ENCODE data around the gene RPL14.

The RPL14 gene

GRCh38 chr3:40468018-40468417, 10.9 kb downstream of the RPL14 start:
- peaks cover 4% of the 10 kb centered on the region for H3K4me1 ChIP-seq (ENCODE audit: insufficient read depth, low read length)
- no peak overlapping the region for H2AFZ ChIP-seq (ENCODE audit: low read depth, low read length)
- no peaks in the 10 kb centered on the region for H3K9me3 ChIP-seq (ENCODE audit: low read length)
- no peak overlapping the region for H3K4me3 ChIP-seq (ENCODE audit: low read length)
- no peaks in the 10 kb centered on the region for H3K27me3 ChIP-seq (ENCODE audit: insufficient read depth, low read length)
- peaks cover 20% of the 10 kb centered on the region for H3K36me3 ChIP-seq (ENCODE audit: insufficient read depth, low read length)

GRCh38 chr3:40470701-40471100, 13.6 kb downstream of the RPL14 start:
- Histone ChIP-seq H3K4me3 (ENCODE audit: low read length) (no peak overlapping the region), H2AFZ (ENCODE audit: low read depth, low read length) (no peak overlapping the region), H3K36me3 (ENCODE audit: insufficient read depth, low read length) (peaks cover 3% of the 10 kb centered on the region), H3K4me1 (ENCODE audit: insufficient read depth, low read length) (no peaks in the 10 kb centered on the region), H3K27me3 (ENCODE audit: insufficient read depth, low read length) (no peaks in the 10 kb centered on the region), H3K9me3 (ENCODE audit: low read length) (no peaks in the 10 kb centered on the region)

- peak within 1 kb of the TSS; percentile 38 for H3K4me3 ChIP-seq (ENCODE audit: low read length)
- no peaks in the 10 kb centered on the region for H3K9me3 ChIP-seq (ENCODE audit: low read length)
- peaks cover 2% of the 10 kb centered on the region for H3K27me3 ChIP-seq (ENCODE audit: insufficient read depth, low read length)
- H2AFZ ChIP-seq (ENCODE audit: low read depth, low read length): no peak within 1 kb of the TSS
- no peaks in the 10 kb centered on the region for H3K36me3 ChIP-seq (ENCODE audit: insufficient read depth, low read length)
- H3K4me1 ChIP-seq (ENCODE audit: insufficient read depth, low read length): no peaks in the 10 kb centered on the region
Observed at GRCh38 chr3:40476478-40477470, 19.6 kb downstream of the RPL14 start, which contains the start of gene ZNF619. ZNF619 (plus strand) TSS chr3:40477122; CDS start chr3:40477980, 858 bp downstream.

GRCh38 chr3:40477666-40478065, 20.5 kb downstream of the RPL14 start:
- Histone ChIP-seq H3K4me3 (ENCODE audit: low read length) (peak overlapping the region; percentile 38), H3K4me1 (ENCODE audit: insufficient read depth, low read length) (no peaks in the 10 kb centered on the region), H3K36me3 (ENCODE audit: insufficient read depth, low read length) (no peaks in the 10 kb centered on the region), H3K27me3 (ENCODE audit: insufficient read depth, low read length) (peaks cover 2% of the 10 kb centered on the region), H3K9me3 (ENCODE audit: low read length) (no peaks in the 10 kb centered on the region), H2AFZ (ENCODE audit: low read depth, low read length) (no peak overlapping the region)

- Histone ChIP-seq H3K4me3 (ENCODE audit: low read length) (no peak overlapping the region), H3K4me1 (ENCODE audit: insufficient read depth, low read length) (no peaks in the 10 kb centered on the region), H3K27me3 (ENCODE audit: insufficient read depth, low read length) (no peaks in the 10 kb centered on the region), H2AFZ (ENCODE audit: low read depth, low read length) (no peak overlapping the region), H3K36me3 (ENCODE audit: insufficient read depth, low read length) (no peaks in the 10 kb centered on the region), H3K9me3 (ENCODE audit: low read length) (peaks cover 13% of the 10 kb centered on the region)
Observed at GRCh38 chr3:40487172-40487571, 30.0 kb downstream of the RPL14 start.

GRCh38 chr3:40490916-40491315, 33.8 kb downstream of the RPL14 start:
- Histone ChIP-seq H3K36me3 (ENCODE audit: insufficient read depth, low read length) (no peaks in the 10 kb centered on the region), H3K4me3 (ENCODE audit: low read length) (no peak overlapping the region), H3K4me1 (ENCODE audit: insufficient read depth, low read length) (peaks cover 3% of the 10 kb centered on the region), H3K9me3 (ENCODE audit: low read length) (peaks cover 13% of the 10 kb centered on the region), H2AFZ (ENCODE audit: low read depth, low read length) (no peak overlapping the region), H3K27me3 (ENCODE audit: insufficient read depth, low read length) (no peaks in the 10 kb centered on the region)

- H2AFZ ChIP-seq (ENCODE audit: low read depth, low read length): no peak overlapping the region
- peaks cover 3% of the 10 kb centered on the region for H3K4me1 ChIP-seq (ENCODE audit: insufficient read depth, low read length)
- H3K36me3 ChIP-seq (ENCODE audit: insufficient read depth, low read length): no peaks in the 10 kb centered on the region
- H3K9me3 ChIP-seq (ENCODE audit: low read length): no peaks in the 10 kb centered on the region
- H3K27me3 ChIP-seq (ENCODE audit: insufficient read depth, low read length): no peaks in the 10 kb centered on the region
- no peak overlapping the region for H3K4me3 ChIP-seq (ENCODE audit: low read length)
Observed at GRCh38 chr3:40494698-40495097, 37.6 kb downstream of the RPL14 start.

- no peak overlapping the region for H3K4me3 ChIP-seq (ENCODE audit: low read length)
- H3K36me3 ChIP-seq (ENCODE audit: insufficient read depth, low read length): no peaks in the 10 kb centered on the region
- H3K9me3 ChIP-seq (ENCODE audit: low read length): no peaks in the 10 kb centered on the region
- H3K4me1 ChIP-seq (ENCODE audit: insufficient read depth, low read length): peaks cover 3% of the 10 kb centered on the region
- H2AFZ ChIP-seq (ENCODE audit: low read depth, low read length): no peak overlapping the region
- H3K27me3 ChIP-seq (ENCODE audit: insufficient read depth, low read length): no peaks in the 10 kb centered on the region
Observed at GRCh38 chr3:40497288-40497687, 40.1 kb downstream of the RPL14 start.

GRCh38 chr3:40499952-40500351, 42.8 kb downstream of the RPL14 start:
- Histone ChIP-seq H3K27me3 (ENCODE audit: insufficient read depth, low read length) (no peaks in the 10 kb centered on the region), H3K36me3 (ENCODE audit: insufficient read depth, low read length) (no peaks in the 10 kb centered on the region), H3K4me1 (ENCODE audit: insufficient read depth, low read length) (no peaks in the 10 kb centered on the region), H3K4me3 (ENCODE audit: low read length) (no peak overlapping the region), H2AFZ (ENCODE audit: low read depth, low read length) (no peak overlapping the region), H3K9me3 (ENCODE audit: low read length) (no peaks in the 10 kb centered on the region)

GRCh38 chr3:40502034-40502433, 44.9 kb downstream of the RPL14 start:
- no peaks in the 10 kb centered on the region for H3K27me3 ChIP-seq (ENCODE audit: insufficient read depth, low read length)
- H3K36me3 ChIP-seq (ENCODE audit: insufficient read depth, low read length): no peaks in the 10 kb centered on the region
- H3K9me3 ChIP-seq (ENCODE audit: low read length): no peaks in the 10 kb centered on the region
- peaks cover 4% of the 10 kb centered on the region for H3K4me1 ChIP-seq (ENCODE audit: insufficient read depth, low read length)
- no peak overlapping the region for H2AFZ ChIP-seq (ENCODE audit: low read depth, low read length)
- H3K4me3 ChIP-seq (ENCODE audit: low read length): no peak overlapping the region

- Histone ChIP-seq H3K4me1 (ENCODE audit: insufficient read depth, low read length) (peaks cover 4% of the 10 kb centered on the region), H3K4me3 (ENCODE audit: low read length) (peak overlapping the region; percentile 65), H2AFZ (ENCODE audit: low read depth, low read length) (peak overlapping the region; percentile 72), H3K27me3 (ENCODE audit: insufficient read depth, low read length) (no peaks in the 10 kb centered on the region), H3K36me3 (ENCODE audit: insufficient read depth, low read length) (peaks cover 14% of the 10 kb centered on the region), H3K9me3 (ENCODE audit: low read length) (no peaks in the 10 kb centered on the region)
Observed at GRCh38 chr3:40504636-40505430, 47.7 kb downstream of the RPL14 start.

- Histone ChIP-seq H3K27me3 (ENCODE audit: insufficient read depth, low read length) (no peaks in the 10 kb centered on the region), H2AFZ (ENCODE audit: low read depth, low read length) (peak within 1 kb of the TSS; percentile 72), H3K4me3 (ENCODE audit: low read length) (peak within 1 kb of the TSS; percentile 65), H3K9me3 (ENCODE audit: low read length) (no peaks in the 10 kb centered on the region), H3K36me3 (ENCODE audit: insufficient read depth, low read length) (peaks cover 22% of the 10 kb centered on the region), H3K4me1 (ENCODE audit: insufficient read depth, low read length) (peaks cover 4% of the 10 kb centered on the region)
Observed at GRCh38 chr3:40505599-40506462, 48.7 kb downstream of the RPL14 start, which contains the start of gene ZNF620. ZNF620 (plus strand) TSS chr3:40506039; CDS start chr3:40506353, 314 bp downstream.
